Endothelial cell of umbilical vein (primary cell): ENCODE measurements around the gene RNASEH2B.

ENCODE experiments used
- CTCF ChIP-seq, 2 donors: IDR thresholded peaks; 1 replicate in 1 of 2; 2 replicates in 1 of 2; pipeline ENCODE4 v1.5.1; 2011; ENCODE audit warnings: low read length in 2 of 2, mild to moderate bottlenecking in 2 of 2, moderate library complexity in 2 of 2, control low read depth in 1 of 2, inconsistent platforms in 1 of 2, low read depth in 1 of 2; ENCODE audit not compliant: insufficient read depth in 1 of 2; ENCODE audit errors: extremely low read depth in 1 of 2
- JUN ChIP-seq: IDR thresholded peaks from 2 replicates; pipeline ENCODE4 v1.6.1; 2011; ENCODE audit warnings: borderline replicate concordance, low read depth; ENCODE audit not compliant: insufficient read length, insufficient read depth
- MAX ChIP-seq: IDR thresholded peaks from 2 replicates; pipeline ENCODE4 v1.6.1; 2011; ENCODE audit not compliant: insufficient read depth, insufficient read length
- POLR2A ChIP-seq: IDR thresholded peaks from 2 replicates; pipeline ENCODE4 v1.6.1; 2012; ENCODE audit warnings: low read depth, mild to moderate bottlenecking, control low read depth, low read length
- POLR2AphosphoS5 ChIP-seq: IDR thresholded peaks from 2 replicates; pipeline ENCODE4 v1.6.1; 2012; ENCODE audit warnings: low read depth, mild to moderate bottlenecking, control low read depth, low read length, moderate library complexity; ENCODE audit not compliant: insufficient read depth

- TF ChIP-seq JUN: no peak
- no peak for TF ChIP-seq CTCF (IDR thresholded peaks at IDR 0.05; ENCODE audit: extremely low read depth in 1 of 2, insufficient read depth in 1 of 2, low read depth in 1 of 2, low read length in 2 of 2)
- TF ChIP-seq POLR2A: no peak
- TF ChIP-seq POLR2AphosphoS5: no peak
- no peak for TF ChIP-seq MAX
Observed at GRCh38 chr13:50928102-50928501, 18.5 kb downstream of the RNASEH2B start.
